GM18526 (cell line): ENCODE measurements around the gene PLEKHB2.

ENCODE experiments used
- POLR2A ChIP-seq: IDR thresholded peaks from 3 replicates; pipeline ENCODE4 v1.6.1; 2011; ENCODE audit not compliant: insufficient read length; ENCODE audit errors: extremely low read depth

The PLEKHB2 gene

GRCh38 chr2:131092458-131093005 lies 12.6 kb upstream of the PLEKHB2 start:
- TF ChIP-seq POLR2A = no peak

GRCh38 chr2:131093006-131093695 lies 12.0 kb upstream of the PLEKHB2 start, which contains the start of gene FAM168B:
Gene FAM168B, minus strand, starts transcription at chr2:131093460. Its CDS starts 10,814 bp downstream, at chr2:131082646.
- peak; percentile 82 for TF ChIP-seq POLR2A

GRCh38 chr2:131093696-131094462 lies 11.3 kb upstream of the PLEKHB2 start:
- TF ChIP-seq POLR2A = no peak

GRCh38 chr2:131094463-131095281 lies 10.5 kb upstream of the PLEKHB2 start:
- TF ChIP-seq POLR2A = no peak

GRCh38 chr2:131103165-131103564 lies 2.0 kb upstream of the PLEKHB2 start:
- TF ChIP-seq POLR2A = no peak

GRCh38 chr2:131104487-131105155 lies 515 bp upstream of the PLEKHB2 start:
- TF ChIP-seq POLR2A = no peak

- TF ChIP-seq POLR2A = no peak
Observed at GRCh38 chr2:131105950-131106801, 1.0 kb downstream of the PLEKHB2 start.

- no peak for TF ChIP-seq POLR2A
Observed at GRCh38 chr2:131112529-131112928, 7.4 kb downstream of the PLEKHB2 start.

GRCh38 chr2:131113566-131114227 lies 8.6 kb downstream of the PLEKHB2 start:
- no peak for TF ChIP-seq POLR2A

GRCh38 chr2:131115752-131116151 lies 10.6 kb downstream of the PLEKHB2 start:
- no peak for TF ChIP-seq POLR2A

- TF ChIP-seq POLR2A = no peak
Observed at GRCh38 chr2:131120815-131121317, 15.7 kb downstream of the PLEKHB2 start.

- no peak for TF ChIP-seq POLR2A
Observed at GRCh38 chr2:131121464-131121863, 16.3 kb downstream of the PLEKHB2 start.

- TF ChIP-seq POLR2A = no peak
Observed at GRCh38 chr2:131122496-131122895, 17.4 kb downstream of the PLEKHB2 start.

- TF ChIP-seq POLR2A = no peak
Observed at GRCh38 chr2:131123192-131123591, 18.1 kb downstream of the PLEKHB2 start.
